HCT116 (cell line): ENCODE data around the gene PCDHB5. TPM values are rescaled to one million over a fixed set of nuclear protein-coding genes. Genes with fewer than 3 reads are reported as not detected.

Experiments used
- ATAC-seq: fragments of 200-7000 bp; cut with Tn5 transposase; 2 replicates; pipeline ENCODE4 v1.9.1; 2020; ENCODE audit warnings: mild to moderate bottlenecking, moderate library complexity
- BruUV-seq: library from RNA; stranded (reverse); fragments of 400-500 nt; replicated peaks from 2 replicates; lab custom pipeline; 2021; lab: Mats Ljungman, UMichigan
- CTCF ChIA-PET: fragments of 300-600 bp; sonication (Branson Sonifier 250); formaldehyde crosslinking; loops from one replicate; lab custom pipeline; 2021; ENCODE audit warnings: antibody characterized with exemption; lab: Charles Lee
- POLR2A ChIA-PET: fragments of 300-600, 350-600 bp; sonication (Branson Sonifier 250); formaldehyde crosslinking; loops from one replicate; lab custom pipeline; 2021; ENCODE audit warnings: antibody characterized with exemption; lab: Charles Lee
- RAD21 ChIA-PET, 2 experiments: fragments of 300-600 bp; sonication (Branson Sonifier 250); formaldehyde crosslinking; loops; one replicate each; lab custom pipeline; 2023; ENCODE audit warnings: low total read pairs in 2 of 2; ENCODE audit not compliant: uncharacterized antibody in 2 of 2, unreplicated experiment in 2 of 2, low non-redundant PET in 1 of 2; lab: Charles Lee
- DNase-seq: peaks from one replicate; pipeline ENCODE4 v3.0.0-alpha.2; 2010; ENCODE audit warnings: low read depth, low spot score
- H2AFZ ChIP-seq: fragments of 200-600 bp; shearing (Covaris generic), sonication (generic); 2 replicates; pipeline ENCODE4 v1.6.1; 2017; ENCODE audit warnings: low read depth, mixed run types, mixed read lengths, antibody characterized with exemption, low read length; ENCODE audit not compliant: poor library complexity, severe bottlenecking
- H3K27ac ChIP-seq: 2 replicates; pipeline ENCODE4 v1.5.1; 2012; ENCODE audit warnings: low read depth, low read length
- H3K27me3 ChIP-seq: fragments of 200-600 bp; sonication (generic); 2 replicates; pipeline ENCODE4 v1.6.1; 2016; ENCODE audit warnings: mixed run types, low read length, mixed read lengths; ENCODE audit not compliant: insufficient read depth
- H3K36me3 ChIP-seq, 2 experiments: fragments of 200-500 bp in 1 of 2; fragments of 200-600 bp in 1 of 2; sonication (Bioruptor generic) in 1 of 2; sonication (generic) in 1 of 2; 2 replicates each; pipeline versions ENCODE4 v1.5.1 to v1.6.1; 2014 to 2016; ENCODE audit warnings: low read length in 2 of 2, inconsistent platforms in 1 of 2, mixed read lengths in 1 of 2, mixed run types in 1 of 2; ENCODE audit not compliant: insufficient read depth in 2 of 2, control insufficient read depth in 1 of 2
- H3K4me1 ChIP-seq, 2 experiments: fragments of 200-600 bp in 1 of 2; sonication (generic) in 1 of 2; 2 replicates each; pipeline versions ENCODE4 v1.5.1 to v1.6.1; 2012 to 2017; ENCODE audit warnings: low read length in 2 of 2, inconsistent platforms in 1 of 2, mild to moderate bottlenecking in 1 of 2, mixed read lengths in 1 of 2, mixed run types in 1 of 2, moderate library complexity in 1 of 2; ENCODE audit not compliant: insufficient read depth in 2 of 2, control insufficient read depth in 1 of 2
- H3K4me2 ChIP-seq: fragments of 200-600 bp; sonication (generic); 2 replicates; pipeline ENCODE4 v1.6.1; 2017; ENCODE audit warnings: mixed run types, low read length, mixed read lengths
- H3K4me3 ChIP-seq, 2 experiments: fragments of 200-600 bp in 1 of 2; sonication (generic) in 1 of 2; replicated peaks in 1 of 2; 2 replicates each; pipeline ENCODE4 v1.5.1; 2011 to 2016; ENCODE audit warnings: low read length in 2 of 2, control low read depth in 1 of 2, low read depth in 1 of 2, mild to moderate bottlenecking in 1 of 2, mixed read lengths in 1 of 2, mixed run types in 1 of 2
- H3K79me2 ChIP-seq: fragments of 200-600 bp; sonication (generic); 2 replicates; pipeline ENCODE4 v1.6.1; 2017; ENCODE audit warnings: mild to moderate bottlenecking, mixed run types, low read length, moderate library complexity, mixed read lengths; ENCODE audit not compliant: insufficient read depth
- H3K9ac ChIP-seq: fragments of 200-600 bp; sonication (generic); 2 replicates; pipeline ENCODE4 v1.6.1; 2016; ENCODE audit warnings: low read length, mixed read lengths
- H3K9me2 ChIP-seq: fragments of 200-600 bp; sonication (generic), shearing (Covaris generic); 2 replicates; pipeline ENCODE4 v1.6.1; 2017; ENCODE audit warnings: mixed run types, mild to moderate bottlenecking, moderate library complexity; ENCODE audit not compliant: insufficient read depth
- H3K9me3 ChIP-seq, 2 experiments: fragments of 200-500 bp in 1 of 2; fragments of 200-600 bp in 1 of 2; sonication (Bioruptor generic) in 1 of 2; sonication (generic) in 1 of 2; 2 replicates each; pipeline ENCODE4 v1.6.1; 2014 to 2017; ENCODE audit warnings: low read length in 2 of 2, mixed read lengths in 2 of 2, inconsistent platforms in 1 of 2, low read depth in 1 of 2, mild to moderate bottlenecking in 1 of 2, mixed run types in 1 of 2, moderate library complexity in 1 of 2; ENCODE audit not compliant: control insufficient read depth in 1 of 2, insufficient read depth in 1 of 2
- H4K20me1 ChIP-seq: fragments of 200-600 bp; sonication (generic), shearing (Covaris generic); 2 replicates; pipeline ENCODE4 v1.6.1; 2017; ENCODE audit warnings: mixed run types, mild to moderate bottlenecking, moderate library complexity; ENCODE audit not compliant: insufficient read depth
- ATF3 ChIP-seq: IDR thresholded peaks from 2 replicates; pipeline ENCODE4 v1.6.1; 2012
- CBX3 ChIP-seq: IDR thresholded peaks from 2 replicates; pipeline ENCODE4 v1.6.1; 2012; ENCODE audit warnings: low read depth
- CTCF ChIP-seq, 3 experiments: fragments of 200-600 bp in 1 of 3; sonication (generic) in 1 of 3; IDR thresholded peaks in 2 of 3; conservative IDR thresholded peaks in 1 of 3; 2 replicates each; pipeline ENCODE4 v1.5.1; 2012 to 2017; ENCODE audit warnings: low read depth in 2 of 3, low read length in 2 of 3, antibody characterized with exemption in 1 of 3, borderline replicate concordance in 1 of 3, control low read depth in 1 of 3, mild to moderate bottlenecking in 1 of 3, mixed read lengths in 1 of 3, mixed run types in 1 of 3, moderate library complexity in 1 of 3; ENCODE audit not compliant: insufficient read depth in 1 of 3
- EGR1 ChIP-seq: IDR thresholded peaks from 2 replicates; pipeline ENCODE4 v1.6.1; 2012; ENCODE audit warnings: low read depth
- ELF1 ChIP-seq: IDR thresholded peaks from 2 replicates; pipeline ENCODE4 v1.6.1; 2012; ENCODE audit warnings: low read depth, borderline replicate concordance
- JUND ChIP-seq: IDR thresholded peaks from 2 replicates; pipeline ENCODE4 v1.6.1; 2012
- MAX ChIP-seq: IDR thresholded peaks from 2 replicates; pipeline ENCODE4 v1.6.1; 2012
- POLR2A ChIP-seq: IDR thresholded peaks from 2 replicates; pipeline ENCODE4 v1.7.0; 2011; ENCODE audit warnings: borderline replicate concordance; ENCODE audit not compliant: insufficient read depth, insufficient read length; ENCODE audit errors: extremely low read depth
- POLR2AphosphoS5 ChIP-seq: IDR thresholded peaks from 2 replicates; pipeline ENCODE4 v1.6.1; 2011; ENCODE audit warnings: mild to moderate bottlenecking, low read depth, low read length, moderate library complexity
- RAD21 ChIP-seq: IDR thresholded peaks from 2 replicates; pipeline ENCODE4 v1.6.1; 2012; ENCODE audit warnings: low read depth, mild to moderate bottlenecking
- SIN3A ChIP-seq: IDR thresholded peaks from 2 replicates; pipeline ENCODE4 v1.6.1; 2012; ENCODE audit warnings: low read depth
- SRF ChIP-seq: IDR thresholded peaks from 2 replicates; pipeline ENCODE4 v1.6.1; 2012; ENCODE audit warnings: low read depth
- YY1 ChIP-seq: IDR thresholded peaks from 2 replicates; pipeline ENCODE4 v1.6.1; 2011; ENCODE audit warnings: low read length, low read depth, moderate library complexity, mild to moderate bottlenecking; ENCODE audit not compliant: insufficient replicate concordance; ENCODE audit errors: extremely low read depth
- ZBTB33 ChIP-seq: IDR thresholded peaks from 2 replicates; pipeline ENCODE4 v1.6.1; 2011; ENCODE audit warnings: mild to moderate bottlenecking, low read length, moderate library complexity; ENCODE audit not compliant: insufficient replicate concordance; ENCODE audit errors: extremely low read depth
- ZFX ChIP-seq: fragments of 450-650 bp; IDR thresholded peaks from 2 replicates; pipeline ENCODE4 v1.6.1; 2017
- ZNF274 ChIP-seq: fragments of 200-500 bp; sonication (Bioruptor generic); IDR thresholded peaks from 2 replicates; pipeline ENCODE4 v1.6.1; 2014; ENCODE audit warnings: mild to moderate bottlenecking, low read depth, low read length, inconsistent platforms
- intact Hi-C: fragments of 100-400 bp; cut with micrococcal nuclease; formaldehyde crosslinking; loops from 2 replicates; pipeline ENCODE4 v1.10.0; 2022
- total RNA-seq: library from RNA; stranded (reverse); gene quantifications from one replicate; pipeline ENCODE4 v1.2.1, GENCODE V29; 2021; ENCODE audit not compliant: unreplicated experiment

Gene PCDHB5
- total RNA-seq, 1 experiment from 2014 or later: not detected

GRCh38 chr5:141094481-141095262, 40.3 kb upstream of the PCDHB5 start, which contains the start of gene PCDHB2:
Gene PCDHB2, plus strand, starts transcription at chr5:141094615. Its CDS starts 176 bp downstream, at chr5:141094791.
- H3K4me2 ChIP-seq: no peak within 1 kb of the TSS

More at GRCh38 chr5:141094481-141095262, 40.3 kb upstream of the PCDHB5 start, which contains the start of gene PCDHB2:
- TF ChIP-seq ZFX: no peak
- TF ChIP-seq POLR2AphosphoS5: no peak
- TF ChIP-seq MAX: no peak
- TF ChIP-seq ZBTB33: no peak
- no peak for TF ChIP-seq POLR2A
- no peak for TF ChIP-seq YY1
- TF ChIP-seq ATF3: no peak
- no peak for TF ChIP-seq EGR1
- TF ChIP-seq JUND: no peak
- TF ChIP-seq RAD21: no peak
- TF ChIP-seq CBX3: no peak
- no peak for TF ChIP-seq CTCF (IDR thresholded peaks at IDR 0.05 in 2 of 3, conservative IDR thresholded peaks at IDR 0.05 in 1 of 3; ENCODE audit: borderline replicate concordance in 1 of 3, insufficient read depth in 1 of 3, low read depth in 2 of 3, low read length in 2 of 3)
- no peak for TF ChIP-seq SIN3A
- no peak for TF ChIP-seq SRF
- TF ChIP-seq ELF1: no peak
- no peak for TF ChIP-seq ZNF274
- TF ChIP-seq, all 23 proteins: peak for 0
- intact Hi-C loops: no loop called here
- no TSS peak for BruUV-seq
- Histone ChIP-seq H3K27me3 (no peaks in the 10 kb centered on the region), H3K79me2 (no peaks in the 10 kb centered on the region), H3K9ac (no peak within 1 kb of the TSS), H3K27ac (no peak within 1 kb of the TSS), H3K9me3 (peaks cover 5 to 6% of the 10 kb centered on the region in 2 experiments; a peak in 2 of 4 replicates), H3K9me2 (no peaks in the 10 kb centered on the region), H3K4me3 (no peak within 1 kb of the TSS), H2AFZ (no peak within 1 kb of the TSS), H4K20me1 (no peaks in the 10 kb centered on the region), H3K36me3 (no peaks in the 10 kb centered on the region), H3K4me1 (no peaks in the 10 kb centered on the region)
- CTCF ChIA-PET: no interaction called here
- POLR2A ChIA-PET: no interaction called here
- ATAC-seq (no peak), DNase-seq (no peak)
- RAD21 ChIA-PET: no interaction called here
